Smooth muscle cell of the pulmonary artery (primary cell): ENCODE results near the gene TM9SF4. TPM values are rescaled to one million over a fixed set of nuclear protein-coding genes. Genes with fewer than 3 reads are reported as not detected.

Experiments
- total RNA-seq: library from RNA; depleted of rRNA; stranded (reverse); fragments of >200 nt; gene quantifications from 2 replicates; pipeline ENCODE4 v1.2.3, GENCODE V29; 2014

Gene TM9SF4, protein sequence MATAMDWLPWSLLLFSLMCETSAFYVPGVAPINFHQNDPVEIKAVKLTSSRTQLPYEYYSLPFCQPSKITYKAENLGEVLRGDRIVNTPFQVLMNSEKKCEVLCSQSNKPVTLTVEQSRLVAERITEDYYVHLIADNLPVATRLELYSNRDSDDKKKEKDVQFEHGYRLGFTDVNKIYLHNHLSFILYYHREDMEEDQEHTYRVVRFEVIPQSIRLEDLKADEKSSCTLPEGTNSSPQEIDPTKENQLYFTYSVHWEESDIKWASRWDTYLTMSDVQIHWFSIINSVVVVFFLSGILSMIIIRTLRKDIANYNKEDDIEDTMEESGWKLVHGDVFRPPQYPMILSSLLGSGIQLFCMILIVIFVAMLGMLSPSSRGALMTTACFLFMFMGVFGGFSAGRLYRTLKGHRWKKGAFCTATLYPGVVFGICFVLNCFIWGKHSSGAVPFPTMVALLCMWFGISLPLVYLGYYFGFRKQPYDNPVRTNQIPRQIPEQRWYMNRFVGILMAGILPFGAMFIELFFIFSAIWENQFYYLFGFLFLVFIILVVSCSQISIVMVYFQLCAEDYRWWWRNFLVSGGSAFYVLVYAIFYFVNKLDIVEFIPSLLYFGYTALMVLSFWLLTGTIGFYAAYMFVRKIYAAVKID
- total RNA-seq, result 67.6 and 69.0 TPM in 2 replicates

DNA sequence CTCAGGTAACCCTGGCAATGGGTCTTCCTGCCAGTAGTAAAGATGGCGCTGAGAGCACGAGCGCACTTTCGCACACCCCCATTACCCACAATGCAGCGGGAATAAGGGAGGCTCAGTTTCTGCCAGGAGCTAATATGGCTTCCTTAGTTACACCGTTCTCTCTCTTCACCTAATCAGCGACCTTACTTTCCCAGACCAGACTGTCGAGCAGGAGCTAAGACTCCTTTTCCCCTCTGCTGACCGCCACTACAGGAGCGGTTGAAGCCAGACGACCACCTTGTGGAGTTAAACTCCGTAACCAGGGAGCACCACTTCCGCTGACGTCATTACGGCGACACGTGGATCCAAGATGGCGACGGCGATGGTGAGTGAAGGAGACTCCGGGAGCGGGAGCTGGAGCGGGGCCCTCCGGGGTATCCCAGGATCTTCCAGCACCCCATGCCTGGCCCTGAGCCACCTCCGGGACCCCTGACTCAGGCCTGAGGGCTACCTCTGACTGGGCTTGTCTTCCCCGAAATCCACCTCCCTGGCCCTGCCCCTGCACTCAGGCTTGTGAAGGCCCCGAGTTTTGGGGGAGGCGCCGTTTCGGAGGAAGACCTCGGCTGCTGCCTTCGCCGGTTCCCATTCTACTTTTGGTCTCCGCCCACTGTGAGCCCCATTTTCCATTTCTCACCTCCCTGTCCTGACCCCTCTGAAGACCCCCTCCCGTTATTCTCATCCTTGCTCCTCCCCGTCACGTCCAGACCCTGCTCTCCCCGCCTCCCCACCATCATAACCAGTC lies at the start of gene TM9SF4:
Gene TM9SF4 (plus strand): TSS at position 323 of the 781 bp plus-strand sequence. CDS start 27 bp downstream, at position 350.

DNA sequence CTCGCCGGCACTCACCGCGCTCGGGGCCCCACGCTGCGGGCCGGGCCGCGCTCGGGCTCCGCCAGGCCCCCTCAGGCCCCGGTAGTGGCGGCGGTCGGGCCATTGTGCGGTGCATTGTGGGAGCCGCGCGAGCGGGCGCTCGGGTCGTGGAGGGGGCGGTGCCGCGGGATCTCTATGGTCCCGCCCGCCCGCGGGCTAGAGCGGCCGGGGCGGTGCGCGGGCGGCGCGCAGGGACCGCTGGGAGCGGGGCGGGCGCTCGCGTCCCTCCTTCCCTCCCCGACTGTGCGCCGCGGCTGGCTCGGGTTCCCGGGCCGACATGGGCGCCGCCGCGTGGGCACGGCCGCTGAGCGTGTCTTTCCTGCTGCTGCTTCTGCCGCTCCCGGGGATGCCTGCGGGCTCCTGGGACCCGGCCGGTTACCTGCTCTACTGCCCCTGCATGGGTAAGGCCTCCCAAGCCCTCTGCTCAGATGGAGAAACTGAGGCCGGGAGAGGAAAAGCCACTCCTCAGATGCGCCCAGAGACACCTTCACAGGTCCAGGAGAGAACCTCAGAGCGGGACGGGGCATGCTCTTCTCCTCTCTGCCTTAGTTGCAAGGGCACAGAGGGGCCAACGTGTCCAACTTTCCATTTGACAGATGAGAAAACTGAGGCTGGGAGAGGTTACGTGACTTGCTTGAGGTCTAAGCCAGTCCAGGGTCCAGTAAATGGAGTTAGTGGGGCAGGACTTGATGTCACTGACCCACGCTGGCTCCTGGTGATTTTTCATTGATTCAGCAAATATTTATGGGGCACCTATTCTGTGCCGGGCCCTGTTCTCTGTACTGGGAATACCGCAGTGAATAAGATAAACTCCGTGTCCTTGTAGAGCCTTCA lies 98.3 kb downstream of the TM9SF4 start, which contains the start of the genes PLAGL2 and POFUT1:
Gene PLAGL2 (minus strand): TSS at position 118 of the 873 bp plus-strand sequence. CDS start 5,565 bp downstream, outside the sequence.
Gene POFUT1 (plus strand): TSS at position 255 of the 873 bp plus-strand sequence. CDS start 62 bp downstream, at position 317.

Other genes with a start within 250 kb of the TM9SF4 start
- 0.17 and 0.20 TPM in 2 replicates for gene DUSP15, start 239.2 kb upstream of the TM9SF4 start, total RNA-seq
- 0.07 TPM in 1 of 2 replicates, not detected in the other for gene TTLL9, start 239.1 kb upstream of the TM9SF4 start, total RNA-seq
- 3.1 and 3.4 TPM in 2 replicates for gene PDRG1, start 157.7 kb upstream of the TM9SF4 start, total RNA-seq
- under 0.01 TPM in 1 of 2 replicates, not detected in the other for gene XKR7, start 141.6 kb upstream of the TM9SF4 start, total RNA-seq
- gene CCM2L, start 99.3 kb upstream of the TM9SF4 start, total RNA-seq, result 0.07 TPM in 1 of 2 replicates, not detected in the other
- gene HCK, start 57.5 kb upstream of the TM9SF4 start, total RNA-seq, result not detected in 2 replicates
- 2.3 and 3.5 TPM in 2 replicates for gene PLAGL2, start 98.0 kb downstream of the TM9SF4 start, total RNA-seq
- 58.1 and 67.9 TPM in 2 replicates for gene POFUT1, start 98.2 kb downstream of the TM9SF4 start, total RNA-seq
- 36.3 and 46.0 TPM in 2 replicates for gene KIF3B, start 167.9 kb downstream of the TM9SF4 start, total RNA-seq
- 44.0 and 44.9 TPM in 2 replicates for gene ASXL1, start 248.6 kb downstream of the TM9SF4 start, total RNA-seq